Activated CD4-positive, alpha-beta T cell treated with anti-CD3 and anti-CD28 coated beads, Interleukin-2, amount 50 U/mL, for 48 hours (primary cell): ENCODE results near the gene EPB41L2.
"Not testable (repeated sequence)": the region's sequence is repeated elsewhere in the genome, so short reads cannot be mapped to it uniquely, and the experiment has no call there.

ENCODE experiments used
- DNase-seq, 2 experiments: peaks; one replicate each; pipeline ENCODE4 v3.0.0-alpha.2; 2020

The EPB41L2 gene

DNA sequence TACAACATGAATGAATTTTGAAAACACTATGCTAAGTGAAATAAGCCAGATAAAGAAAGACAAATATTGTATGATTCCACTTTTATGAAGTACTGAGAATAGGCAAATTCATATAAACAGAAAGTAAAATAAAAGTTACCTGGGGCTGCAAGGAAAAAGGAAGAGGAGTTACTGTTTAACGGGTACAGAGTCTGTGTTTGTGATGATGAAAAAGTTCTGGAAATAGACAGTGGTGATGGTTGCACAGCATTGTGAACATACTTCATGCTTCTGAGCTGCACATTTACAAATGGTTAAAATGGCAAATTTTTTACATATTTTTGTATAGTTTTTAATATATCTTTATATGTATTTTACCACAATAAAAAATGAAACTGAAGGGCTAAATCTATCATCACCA lies 29.4 kb downstream of the EPB41L2 start:
- no peak for DNase-seq

DNA sequence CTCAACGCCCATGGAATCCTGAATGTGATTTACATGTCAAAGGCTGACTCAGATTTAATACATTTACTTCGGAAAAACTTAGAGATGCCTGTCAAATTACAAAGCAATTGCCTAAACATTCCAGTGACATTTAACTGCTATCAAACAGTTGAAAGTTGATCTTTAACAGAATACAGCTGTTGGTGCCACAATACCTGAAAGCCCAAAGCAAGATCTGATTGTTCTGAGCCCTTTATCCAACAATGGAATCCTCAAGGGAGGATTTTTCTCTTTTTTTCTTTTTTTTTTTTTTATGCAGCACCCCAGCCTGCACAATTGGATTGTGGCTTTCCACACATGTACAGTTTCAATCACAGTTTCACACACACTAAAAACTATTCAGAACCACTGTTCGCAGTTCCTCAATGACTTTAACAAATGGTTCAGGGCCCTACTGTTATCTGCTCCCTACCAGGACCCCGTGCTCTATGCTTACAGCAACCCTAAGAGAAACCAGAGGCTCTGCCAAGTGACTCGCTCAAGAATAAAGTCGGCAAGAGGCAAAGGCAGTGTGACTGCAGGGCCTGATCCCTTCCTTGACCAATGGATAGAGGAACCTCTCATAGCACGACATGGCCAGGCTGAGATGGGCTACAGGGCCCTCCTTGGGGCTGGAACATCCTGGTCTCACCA lies 33.3 kb downstream of the EPB41L2 start:
- DNase-seq = no peak

DNA sequence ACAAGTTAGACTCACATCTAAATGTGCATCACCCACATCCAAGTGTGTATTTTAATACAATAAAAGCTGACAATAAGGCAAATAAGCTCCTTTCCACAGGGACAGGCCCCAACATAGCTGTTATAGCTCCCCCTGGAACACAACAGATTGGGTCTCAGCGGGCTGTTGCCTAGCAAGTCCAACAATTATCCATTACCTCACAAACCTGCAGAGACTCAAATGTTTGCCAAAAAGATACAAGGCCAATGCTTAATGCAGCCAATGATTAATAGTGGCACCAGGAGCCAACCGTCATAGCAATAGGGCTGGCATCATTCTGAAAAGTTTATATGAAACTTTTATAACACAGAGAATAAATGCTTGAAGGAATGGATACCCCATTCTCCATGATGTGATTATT lies 35.7 kb downstream of the EPB41L2 start:
- DNase-seq = no peak

DNA sequence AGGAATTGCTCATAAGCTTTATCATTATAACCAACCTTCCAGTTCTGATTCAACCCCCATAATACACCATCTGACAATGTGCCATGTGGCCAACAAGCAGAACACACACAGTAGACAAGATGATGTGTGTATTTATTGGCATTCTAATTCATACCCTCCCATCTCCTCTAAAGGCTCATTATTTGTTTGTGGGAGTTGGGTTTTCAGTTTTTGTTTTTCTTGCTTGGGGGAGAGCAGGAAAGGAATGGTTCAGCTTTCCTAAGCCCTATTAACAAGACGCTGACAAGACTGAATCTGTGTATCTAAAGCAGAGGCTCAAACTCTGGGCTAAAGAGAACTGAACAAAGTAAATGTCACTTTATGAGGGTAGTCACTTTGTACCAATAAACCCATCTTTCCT lies 36.8 kb downstream of the EPB41L2 start:
- DNase-seq = no peak

DNA sequence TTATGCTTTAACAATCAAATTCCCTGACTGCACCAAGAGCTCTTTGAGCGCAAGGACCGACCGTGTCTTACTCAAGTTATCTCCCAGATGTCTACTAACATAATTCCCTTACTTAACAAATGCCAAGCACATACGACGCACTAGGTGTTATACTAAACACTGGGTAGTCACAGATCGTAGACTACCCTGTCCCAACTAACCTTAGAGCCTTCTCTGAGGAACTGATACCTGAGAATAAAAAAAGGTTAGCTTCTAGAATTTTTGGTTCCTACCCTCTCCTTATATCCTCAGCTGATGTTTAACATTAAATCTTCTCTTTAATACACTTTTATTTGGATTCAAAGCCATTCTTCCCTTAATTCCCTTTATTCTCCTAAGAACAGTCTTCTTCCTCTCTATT lies 38.5 kb downstream of the EPB41L2 start:
- DNase-seq = no peak

DNA sequence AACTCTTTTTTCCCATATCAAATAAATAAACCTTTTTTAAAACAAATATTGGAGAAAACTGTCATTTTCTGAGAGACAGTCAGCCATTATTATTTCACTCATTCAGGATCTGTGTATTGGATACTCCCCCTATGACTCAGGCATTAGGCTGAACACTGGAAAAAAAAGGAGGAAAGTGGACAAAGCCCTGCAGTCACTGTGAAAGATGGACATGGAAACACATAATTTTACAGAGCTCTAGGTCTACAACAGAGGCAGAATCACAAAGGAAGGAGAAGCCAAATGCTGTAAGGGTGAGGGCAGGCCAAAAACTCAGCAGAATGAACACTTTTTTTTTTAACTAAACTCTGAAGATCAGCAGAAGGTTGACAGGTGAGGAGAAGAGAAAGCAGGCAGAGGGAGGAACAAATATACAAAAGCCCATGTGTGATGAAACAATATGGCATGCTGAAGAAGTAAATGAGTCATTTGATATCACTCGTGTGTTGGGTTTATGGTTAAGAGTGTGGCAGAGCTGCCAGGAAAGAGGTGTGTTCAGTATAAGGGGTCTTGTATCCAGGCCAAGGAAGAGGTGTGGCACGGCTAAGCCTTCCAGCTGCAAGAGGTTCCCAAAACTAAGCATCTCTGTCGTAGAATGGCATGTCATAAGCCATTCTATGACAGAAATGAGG lies 39.1 kb downstream of the EPB41L2 start:
- no peak for DNase-seq

DNA sequence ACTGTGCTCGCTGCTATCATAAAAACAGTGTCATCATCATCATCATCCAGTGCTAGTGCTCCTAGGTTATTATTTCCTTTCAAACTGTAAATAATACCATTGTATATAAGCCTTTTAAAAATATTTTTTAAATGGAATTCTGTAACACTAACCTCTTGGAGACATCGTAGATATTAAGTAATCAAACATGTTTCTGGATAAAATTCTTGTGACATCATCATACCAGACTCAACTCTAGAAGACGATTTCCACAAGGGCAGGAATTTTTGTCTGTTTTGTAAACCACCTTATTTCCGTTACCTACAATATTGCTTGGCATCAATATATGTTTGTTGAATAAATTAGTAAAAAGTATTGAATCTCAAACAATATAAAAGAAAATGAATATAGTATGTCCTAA lies 40.4 kb downstream of the EPB41L2 start:
- no peak for DNase-seq

DNA sequence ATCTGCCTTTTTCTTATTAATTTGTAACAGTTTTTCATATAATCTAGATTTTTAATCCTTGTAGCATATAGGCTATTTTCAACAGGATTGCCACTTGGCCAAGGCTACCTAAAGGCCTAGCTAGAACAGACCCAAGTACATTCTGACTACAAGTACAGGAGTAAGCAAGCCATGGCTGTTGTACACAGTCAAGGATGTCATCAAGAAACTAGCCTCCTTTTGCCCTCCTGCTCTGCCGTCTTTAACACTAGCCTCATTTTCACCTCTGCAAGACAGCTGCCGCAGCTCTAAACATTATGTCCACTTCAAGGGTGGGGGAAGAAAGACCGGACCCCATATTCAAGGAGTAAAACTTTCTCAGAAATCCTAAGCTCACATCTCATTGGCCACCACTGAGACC lies 45.1 kb downstream of the EPB41L2 start:
- DNase-seq = no peak

DNA sequence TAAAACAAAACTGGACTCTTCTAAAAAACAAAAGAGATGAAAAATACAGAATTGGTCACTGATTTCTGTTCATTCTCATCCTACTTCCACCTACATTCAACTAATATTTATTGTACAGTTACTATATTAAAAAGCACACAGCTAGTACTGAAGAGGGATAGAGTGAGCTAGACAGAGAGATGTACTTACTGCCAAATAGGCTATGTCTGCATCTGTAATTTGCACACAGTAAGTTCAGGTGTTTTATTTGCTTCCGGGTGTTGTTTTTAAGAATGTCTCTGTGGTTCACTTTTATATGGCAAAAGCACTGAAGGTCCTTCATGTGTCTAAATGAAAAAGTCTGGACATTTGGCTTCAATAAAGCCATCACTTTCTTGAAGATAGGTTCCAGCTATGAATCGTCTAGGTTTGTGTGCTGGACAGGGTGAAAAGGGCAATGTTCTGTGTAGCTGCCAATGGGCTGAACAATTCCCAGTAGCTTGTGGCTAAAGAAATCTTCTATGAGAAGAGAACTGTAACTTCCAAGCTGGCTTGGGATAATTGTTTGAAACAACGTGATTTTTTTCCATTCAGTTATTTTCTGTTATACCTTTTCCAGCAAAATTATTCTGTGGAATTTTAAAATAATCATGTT lies 47.3 kb downstream of the EPB41L2 start:
- no peak for DNase-seq

DNA sequence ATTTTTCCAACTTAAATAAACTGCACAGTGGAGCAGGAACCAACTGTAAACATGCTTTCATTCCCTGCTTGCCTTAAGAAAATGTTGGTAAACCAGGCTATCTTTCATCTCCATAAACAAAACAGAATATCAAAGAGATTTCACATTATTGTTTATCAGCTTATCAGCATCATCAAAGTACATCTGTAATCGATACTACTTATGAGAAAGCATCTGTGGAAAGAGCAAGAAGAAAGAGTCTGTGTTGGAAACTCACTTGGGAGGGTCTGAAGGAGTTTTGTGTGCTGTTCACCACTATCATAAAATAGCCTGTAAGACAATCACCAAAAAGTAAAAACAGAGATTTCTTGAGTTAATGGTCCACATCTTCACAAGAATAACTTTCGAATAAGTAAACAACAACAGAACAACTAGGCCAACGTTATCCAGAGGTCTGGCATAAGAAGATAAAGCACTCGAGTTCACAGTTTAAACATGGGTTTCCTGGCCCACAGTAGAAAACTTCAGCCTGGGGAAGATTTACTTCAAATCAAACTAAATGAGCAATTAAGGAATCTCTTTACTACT lies 47.9 kb downstream of the EPB41L2 start:
- DNase-seq = no peak

DNA sequence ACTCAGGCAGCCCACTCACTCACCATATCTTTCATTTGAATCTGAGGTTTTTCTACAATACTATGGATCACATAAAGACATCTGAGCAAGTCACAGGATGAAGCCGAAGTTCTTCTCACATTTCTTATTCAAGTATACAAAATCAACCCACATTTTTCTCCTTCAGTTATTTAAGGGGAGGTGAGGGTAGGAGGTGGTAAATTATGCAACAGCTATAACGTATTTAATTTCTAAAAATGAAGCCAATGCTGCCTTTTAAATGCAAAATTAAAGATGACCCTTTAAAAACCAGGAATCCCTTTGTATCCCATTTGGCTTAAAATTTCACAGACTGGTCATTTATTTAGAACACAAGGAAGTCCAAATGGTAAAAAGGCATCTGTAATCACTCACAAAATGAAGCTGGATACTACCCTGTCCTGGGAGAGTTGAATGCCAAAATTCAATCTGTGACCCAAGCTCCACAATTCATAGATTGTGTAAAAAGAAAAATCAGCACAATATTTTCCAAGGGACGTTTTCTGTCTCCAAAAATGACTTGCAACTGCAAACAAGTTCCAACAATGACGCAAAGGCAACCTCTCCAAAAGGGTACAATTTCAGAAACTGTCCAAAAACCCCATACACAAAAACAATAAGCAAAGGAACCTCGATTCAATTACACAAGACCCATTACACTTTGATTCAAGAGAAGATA lies 48.8 kb downstream of the EPB41L2 start:
- DNase-seq = no peak

DNA sequence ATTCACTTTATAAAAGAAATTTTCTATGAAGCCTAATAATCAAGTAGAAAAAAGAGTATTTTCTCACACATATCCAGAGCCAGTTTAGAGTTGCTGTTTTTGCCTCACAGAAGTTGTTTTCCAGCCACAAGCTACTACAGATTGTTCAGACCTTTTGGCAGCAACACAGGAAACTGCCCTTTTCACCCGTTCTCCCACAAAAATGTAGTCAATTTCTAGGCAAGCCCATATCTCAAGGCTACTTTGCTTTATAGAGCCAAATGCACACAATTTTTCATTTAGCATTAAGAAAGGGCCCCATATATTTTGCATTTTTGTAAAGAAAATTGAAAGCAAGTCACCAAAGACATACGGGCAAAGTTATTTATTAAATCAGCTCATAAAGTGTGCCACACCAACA lies 49.5 kb downstream of the EPB41L2 start:
- no peak for DNase-seq

DNA sequence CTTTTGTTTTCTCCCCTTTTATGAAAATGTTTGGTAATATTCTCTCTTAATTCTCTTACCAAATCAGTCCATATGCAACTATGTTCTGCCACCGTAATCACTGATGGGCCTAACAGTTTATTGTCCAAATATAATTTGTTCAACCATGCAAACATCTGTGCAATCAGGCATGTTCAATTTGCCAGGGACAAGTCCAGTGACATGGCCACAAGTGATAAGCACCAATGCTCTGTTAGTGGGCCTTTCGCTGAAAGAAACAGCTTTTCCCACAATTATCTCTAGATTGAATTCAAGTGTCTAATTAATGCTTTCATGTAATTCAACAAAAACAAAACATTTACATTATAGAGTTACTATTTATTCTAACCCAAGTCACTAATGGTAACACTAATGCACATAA lies 53.3 kb downstream of the EPB41L2 start:
- no peak for DNase-seq

DNA sequence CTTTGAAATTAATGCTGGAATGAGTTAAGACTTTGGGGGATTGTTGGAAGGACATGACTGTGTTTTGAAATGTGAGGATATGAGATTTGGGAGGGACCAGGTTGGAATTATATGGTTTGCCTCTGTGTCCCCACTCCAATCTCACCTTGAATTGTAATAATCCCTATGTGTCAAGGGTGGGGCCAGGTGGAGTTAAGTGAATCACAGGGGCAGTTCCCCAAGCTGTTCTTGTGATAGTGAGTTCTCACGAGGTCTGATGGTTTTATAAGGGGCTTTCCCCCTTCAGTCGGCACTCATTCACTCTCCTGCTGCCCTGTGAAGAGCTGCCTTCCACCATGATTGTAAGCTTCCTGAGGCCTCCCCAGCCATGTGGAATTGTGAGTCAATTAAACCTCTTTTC lies 54.1 kb downstream of the EPB41L2 start:
- not testable (repeated sequence) for DNase-seq

DNA sequence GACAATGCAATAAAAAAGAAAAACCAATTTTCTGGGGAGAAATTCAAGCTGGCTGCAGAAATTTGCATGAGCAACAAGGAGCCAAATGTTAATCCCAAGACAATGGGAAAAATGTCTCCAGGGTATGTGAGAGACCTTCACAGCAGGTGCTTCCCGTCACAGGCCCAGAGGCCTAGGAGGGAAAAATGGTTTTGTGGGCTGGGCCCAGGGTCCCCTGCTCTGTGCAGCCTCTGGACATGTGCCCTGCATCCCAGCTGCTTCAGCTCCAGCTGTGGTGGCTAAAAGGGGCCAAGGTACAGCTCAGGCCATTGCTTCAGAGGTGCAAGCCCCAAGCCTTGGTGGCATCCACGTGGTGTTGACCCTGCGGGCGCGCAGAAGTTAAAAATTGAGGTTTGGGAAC lies 55.1 kb downstream of the EPB41L2 start:
- not testable (repeated sequence) for DNase-seq

DNA sequence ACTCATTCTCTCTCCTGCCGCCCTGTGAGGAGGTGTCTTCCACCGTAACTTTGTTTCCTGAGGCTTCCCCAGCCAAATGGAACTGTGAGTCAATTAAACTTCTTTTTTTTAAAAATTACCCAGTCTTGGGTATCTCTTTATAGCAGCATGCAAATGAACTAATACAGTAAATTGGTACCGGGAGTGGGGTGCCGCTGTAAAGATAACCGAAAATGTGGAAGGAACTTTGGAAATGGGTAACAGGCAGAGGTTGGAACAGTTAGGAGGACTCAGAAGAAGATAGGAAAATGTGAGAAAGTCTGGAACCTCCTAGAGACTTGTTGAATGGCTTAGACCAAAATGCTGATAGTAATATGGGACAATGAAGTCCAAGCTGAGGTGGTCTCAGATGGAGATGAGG lies 55.8 kb downstream of the EPB41L2 start:
- DNase-seq = no peak

DNA sequence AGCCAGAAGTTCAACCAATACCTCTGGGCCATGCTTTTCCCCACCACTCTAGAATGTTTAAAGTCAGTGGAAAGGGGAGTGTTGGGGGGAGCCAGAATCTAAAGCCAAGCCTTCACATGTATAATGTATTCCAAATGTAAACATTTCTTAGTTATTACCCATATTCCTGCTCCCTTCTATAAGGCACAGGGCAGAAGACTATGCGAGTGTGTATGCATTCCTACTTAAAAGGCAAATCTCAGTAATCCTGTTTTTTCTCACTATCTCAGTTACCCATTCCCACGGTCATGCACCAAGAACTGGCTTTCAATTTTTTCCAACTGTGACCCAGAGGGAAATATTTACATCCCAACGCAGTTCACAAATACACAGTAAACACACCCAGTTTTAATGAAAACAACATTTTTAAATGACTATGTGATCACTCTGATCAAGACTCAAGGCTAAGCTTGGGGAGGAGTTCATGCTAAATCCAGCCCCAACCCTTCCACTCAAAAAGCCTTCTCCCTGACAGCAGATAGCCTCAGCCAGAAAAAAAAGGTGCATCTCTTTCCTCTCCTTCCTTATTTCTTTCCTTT lies 57.5 kb downstream of the EPB41L2 start:
- DNase-seq = no peak

DNA sequence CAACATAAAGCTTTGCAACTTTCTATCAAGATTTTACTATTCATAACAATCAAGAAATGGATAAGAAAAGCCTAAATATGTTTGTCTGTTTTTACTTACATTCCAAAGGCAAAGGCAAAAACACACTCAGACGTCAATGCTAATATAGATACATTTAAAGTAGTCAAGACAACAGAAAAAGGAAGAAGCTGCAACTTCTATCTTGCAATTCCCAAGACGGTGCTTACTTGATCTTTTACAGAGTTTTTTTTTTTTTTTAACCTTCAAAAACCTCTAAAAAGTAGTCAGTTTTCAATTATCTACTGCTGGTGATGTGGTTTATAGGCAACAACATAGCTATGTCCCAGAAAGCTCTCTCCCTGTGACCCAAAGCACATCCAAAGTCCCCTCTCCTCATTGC lies 58.1 kb downstream of the EPB41L2 start:
- no peak for DNase-seq

DNA sequence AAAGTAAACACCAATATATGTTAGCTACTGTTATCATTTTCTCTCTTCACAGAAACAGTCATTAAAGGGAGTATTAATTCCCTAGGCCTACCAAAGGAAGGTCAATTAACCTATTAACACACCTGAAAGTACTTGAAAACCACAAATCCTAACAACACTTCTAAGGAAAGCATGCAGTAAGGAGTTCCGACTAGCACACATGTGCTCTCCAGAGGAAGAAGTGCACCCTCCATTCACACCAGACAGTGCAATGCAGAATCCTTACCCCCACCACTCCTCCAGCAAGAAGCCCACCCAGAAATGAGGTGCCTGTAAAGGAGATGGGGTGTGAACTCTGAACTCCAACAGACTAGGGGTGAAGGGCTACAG lies 58.7 kb downstream of the EPB41L2 start:
- DNase-seq = no peak

DNA sequence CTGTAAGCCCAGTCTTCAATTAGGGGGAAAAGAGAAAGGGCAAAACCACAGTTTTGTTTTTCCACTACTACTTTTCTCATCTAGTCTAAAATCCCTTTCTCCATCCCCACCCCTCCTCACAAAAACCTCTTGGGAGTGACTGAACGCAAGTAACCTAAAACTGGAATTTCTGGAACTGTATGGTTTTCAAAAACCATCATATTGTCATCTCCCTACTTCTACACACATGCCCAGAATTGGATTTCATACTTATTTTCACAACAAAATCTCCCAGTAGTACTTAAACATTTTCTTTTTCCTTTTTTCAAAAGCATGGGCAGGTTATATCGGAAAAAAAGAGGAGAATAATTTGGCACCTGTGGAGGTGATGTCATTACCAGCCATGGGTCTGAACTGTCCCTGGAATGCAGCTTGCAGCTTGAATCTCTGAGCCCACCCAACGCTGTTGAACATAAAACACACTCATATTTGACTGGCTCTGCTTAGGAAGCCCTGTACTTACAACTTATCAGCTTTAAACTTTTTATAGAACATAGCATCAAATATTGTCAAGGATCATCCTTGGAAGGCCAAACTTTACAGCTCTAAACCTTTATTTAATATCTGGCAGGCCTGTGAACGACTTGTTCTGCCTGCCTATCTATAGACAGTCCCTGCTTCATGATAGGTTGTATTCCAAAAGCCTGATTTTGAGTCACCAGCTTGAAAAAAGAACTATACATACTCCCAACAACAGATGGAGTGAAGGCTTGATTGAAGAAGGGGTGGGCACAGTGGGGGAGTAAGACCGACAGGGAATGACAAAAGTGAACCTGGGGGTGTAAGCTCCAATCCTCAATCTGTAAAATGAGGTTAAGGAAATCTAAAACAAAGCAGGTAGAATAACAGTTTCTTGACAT lies 59.3 kb downstream of the EPB41L2 start:
- no peak for DNase-seq

DNA sequence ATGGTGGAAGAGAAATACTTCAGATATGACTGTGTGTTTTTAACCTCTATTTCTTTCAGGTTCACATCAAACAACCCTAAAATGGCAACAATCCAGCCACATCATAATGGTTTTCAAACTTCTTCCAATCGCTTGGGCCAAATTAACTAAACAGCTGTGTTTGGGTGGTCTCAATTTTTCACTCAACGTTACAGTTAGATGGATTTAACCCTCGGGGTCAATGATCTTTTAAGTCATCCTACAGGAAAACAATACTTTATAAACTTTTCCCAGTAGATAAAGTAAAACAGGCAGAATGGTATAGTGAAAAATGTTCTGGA lies 60.4 kb downstream of the EPB41L2 start:
- no peak for DNase-seq

DNA sequence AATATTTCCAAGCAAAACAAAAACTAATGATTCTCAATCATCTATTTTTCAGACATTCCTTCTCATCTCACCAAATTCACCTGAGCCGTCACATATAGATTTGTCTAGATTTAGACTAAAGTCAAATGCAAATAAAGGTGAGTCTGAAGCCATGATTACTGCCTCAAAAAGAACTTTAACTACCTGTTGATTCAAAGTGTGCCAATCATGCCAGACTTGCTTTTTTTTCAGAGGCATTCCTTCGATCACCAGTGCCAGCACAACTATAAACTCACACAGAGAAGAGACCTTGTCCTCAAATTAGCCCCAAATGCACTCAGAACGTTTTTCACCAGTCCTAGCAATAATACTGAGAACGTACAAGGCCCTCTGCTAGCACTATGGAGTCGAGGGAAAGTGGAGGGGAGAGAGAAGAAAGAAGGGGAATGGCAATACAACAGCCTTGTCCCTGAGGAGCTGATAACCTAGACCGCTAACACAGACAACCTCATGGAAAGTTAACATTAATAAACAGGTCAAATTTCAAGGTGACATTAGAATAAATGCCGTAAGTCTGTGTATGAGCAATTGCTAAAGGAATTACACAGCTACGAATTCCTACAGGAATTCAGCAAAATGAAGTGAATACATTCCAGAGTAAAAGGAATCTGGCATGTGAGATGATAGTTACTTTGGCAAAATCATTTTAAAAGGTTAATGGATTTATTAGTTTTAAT lies 60.9 kb downstream of the EPB41L2 start:
- DNase-seq = no peak
